K562 (cell line): ENCODE data around the gene TTLL3. TPM values are rescaled to one million over a fixed set of nuclear protein-coding genes. Genes with fewer than 3 reads are reported as not detected.

Experiments
- CBFA2T2 ChIP-seq: fragments of 450-650 bp; conservative IDR thresholded peaks from 2 replicates; pipeline ENCODE4 v1.6.1; 2017; ENCODE audit warnings: mild to moderate bottlenecking
- CREB5 ChIP-seq: fragments of 250-450 bp; sonication (Bioruptor Pico); IDR thresholded peaks from 2 replicates; pipeline ENCODE4 v1.5.0; 2020; ENCODE audit warnings: mild to moderate bottlenecking
- EGR1 ChIP-seq: fragments of 450-650 bp; conservative IDR thresholded peaks from 2 replicates; pipeline ENCODE4 v1.6.1; 2017; ENCODE audit warnings: mild to moderate bottlenecking
- ETV6 ChIP-seq, 3 experiments: fragments of 150-350 bp in 1 of 3; sonication (generic) in 1 of 3; formaldehyde crosslinking in 1 of 3; IDR thresholded peaks; 2 replicates each; pipeline versions ENCODE4 v1.6.1 to v1.8.0; 2014 to 2022; ENCODE audit warnings: borderline replicate concordance in 2 of 3, low read depth in 2 of 3, antibody characterized with exemption in 1 of 3, low read length in 1 of 3, mild to moderate bottlenecking in 1 of 3, missing genetic modification reagents in 1 of 3
- IRF9 ChIP-seq: fragments of 450-650 bp; IDR thresholded peaks from 2 replicates; pipeline ENCODE4 v1.6.1; 2016; ENCODE audit warnings: missing biosample characterization, missing genetic modification characterization
- KAT7 ChIP-seq: sonication (generic); formaldehyde crosslinking; IDR thresholded peaks from 2 replicates; pipeline ENCODE4 v1.8.0; 2022; ENCODE audit warnings: missing genetic modification reagents, mild to moderate bottlenecking, borderline replicate concordance
- KLF1 ChIP-seq: fragments of 450-650 bp; IDR thresholded peaks from 2 replicates; pipeline ENCODE4 v1.6.1; 2016; ENCODE audit warnings: missing genetic modification characterization, missing compliant biosample characterization
- KLF10 ChIP-seq: fragments of 250-450 bp; sonication (Bioruptor Pico); IDR thresholded peaks from 2 replicates; pipeline ENCODE4 v1.6.1; 2021; ENCODE audit warnings: matching md5 sums
- KLF16 ChIP-seq: IDR thresholded peaks from 2 replicates; pipeline ENCODE4 v1.6.1; 2016; ENCODE audit warnings: antibody characterized with exemption
- MTA1 ChIP-seq: fragments of 450-650 bp; IDR thresholded peaks from 2 replicates; pipeline ENCODE4 v1.6.1; 2017; ENCODE audit warnings: borderline replicate concordance
- NFYB ChIP-seq: IDR thresholded peaks from 2 replicates; pipeline ENCODE4 v1.6.1; 2011; ENCODE audit warnings: mild to moderate bottlenecking, moderate library complexity; ENCODE audit not compliant: insufficient read length; ENCODE audit errors: extremely low read depth
- PHB2 ChIP-seq: fragments of 450-650 bp; IDR thresholded peaks from 2 replicates; pipeline ENCODE4 v1.6.1; 2017; ENCODE audit warnings: low read depth
- PHF21A ChIP-seq: fragments of 450-650 bp; IDR thresholded peaks from 2 replicates; pipeline ENCODE4 v1.6.1; 2017; ENCODE audit warnings: low read depth, borderline replicate concordance
- PHF8 ChIP-seq: fragments of 200-600 bp; sonication (generic); IDR thresholded peaks from 2 replicates; pipeline ENCODE4 v1.6.1; 2012; ENCODE audit warnings: mixed run types, mild to moderate bottlenecking, inconsistent platforms, low read length, moderate library complexity, borderline replicate concordance
- RAD21 ChIP-seq, 2 experiments: fragments of 250-450 bp in 1 of 2; fragments of 450-650 bp in 1 of 2; sonication (Bioruptor Pico) in 1 of 2; formaldehyde crosslinking in 1 of 2; IDR thresholded peaks in 1 of 2; conservative IDR thresholded peaks in 1 of 2; 2 replicates each; pipeline versions ENCODE4 v1.4.0 to v1.8.0; 2020 to 2022; ENCODE audit warnings: mild to moderate bottlenecking in 2 of 2, moderate library complexity in 1 of 2
- SPI1 ChIP-seq: IDR thresholded peaks from 2 replicates; pipeline ENCODE4 v1.6.1; 2011; ENCODE audit warnings: low read depth, low read length, control low read depth, borderline replicate concordance
- ZBTB1 ChIP-seq: sonication (generic); formaldehyde crosslinking; IDR thresholded peaks from 2 replicates; pipeline ENCODE4 v1.8.1; 2023; ENCODE audit warnings: missing genetic modification reagents, low read depth, mild to moderate bottlenecking, borderline replicate concordance
- ZBTB5 ChIP-seq: fragments of 450-650 bp; IDR thresholded peaks from 2 replicates; pipeline ENCODE4 v1.6.1; 2017; ENCODE audit warnings: antibody characterized with exemption
- ZNF384 ChIP-seq: IDR thresholded peaks from 2 replicates; pipeline ENCODE4 v1.6.1; 2012; ENCODE audit warnings: low read depth, low read length, improper control_type of control experiment
- ZNF699 ChIP-seq: fragments of 250-450 bp; sonication (Bioruptor Pico); IDR thresholded peaks from 2 replicates; pipeline ENCODE4 v1.8.0; 2021; ENCODE audit warnings: mild to moderate bottlenecking, moderate library complexity; ENCODE audit not compliant: insufficient replicate concordance
- polyA plus RNA-seq, 8 experiments: library from polyadenylated mRNA; depleted of rRNA in 4 of 8; stranded (reverse) in 5 of 8; unstranded in 3 of 8; fragments of >200 nt; fragmentation: Nextera tagmentation in 2 of 8; fragmentation: Illumina TruSeq in 1 of 8; extraction: Ambion mirVana in 2 of 8; extraction: Trizol in 1 of 8; gene quantifications; 2 replicates each; pipeline versions ENCODE4 v1.2.1 to v1.2.3, GENCODE V29; 2011 to 2014; ENCODE audit warnings: inconsistent platforms in 1 of 8, missing spikeins in 1 of 8
- total RNA-seq, 7 experiments: library from RNA; depleted of rRNA in 6 of 7; stranded (reverse); fragments of >200 nt in 6 of 7; fragmentation: Illumina TruSeq in 2 of 7; extraction: Trizol in 2 of 7; gene quantifications; 2 replicates each; pipeline versions ENCODE4 v1.2.1 to v1.2.3, GENCODE V29; 2011 to 2021; ENCODE audit warnings: low replicate concordance in 1 of 7
- TF ChIP-seq, protein P1 (sequence below): sonication (generic); IDR thresholded peaks from 2 replicates; pipeline ENCODE4 v1.6.1; 2016

Gene TTLL3
- total and polyA plus RNA-seq, 9 of the 15 experiments (the other 6 are each of a cell fraction or from before 2014, with no cell fraction given) = 8.9 to 106 (median 33.2) TPM

DNA sequence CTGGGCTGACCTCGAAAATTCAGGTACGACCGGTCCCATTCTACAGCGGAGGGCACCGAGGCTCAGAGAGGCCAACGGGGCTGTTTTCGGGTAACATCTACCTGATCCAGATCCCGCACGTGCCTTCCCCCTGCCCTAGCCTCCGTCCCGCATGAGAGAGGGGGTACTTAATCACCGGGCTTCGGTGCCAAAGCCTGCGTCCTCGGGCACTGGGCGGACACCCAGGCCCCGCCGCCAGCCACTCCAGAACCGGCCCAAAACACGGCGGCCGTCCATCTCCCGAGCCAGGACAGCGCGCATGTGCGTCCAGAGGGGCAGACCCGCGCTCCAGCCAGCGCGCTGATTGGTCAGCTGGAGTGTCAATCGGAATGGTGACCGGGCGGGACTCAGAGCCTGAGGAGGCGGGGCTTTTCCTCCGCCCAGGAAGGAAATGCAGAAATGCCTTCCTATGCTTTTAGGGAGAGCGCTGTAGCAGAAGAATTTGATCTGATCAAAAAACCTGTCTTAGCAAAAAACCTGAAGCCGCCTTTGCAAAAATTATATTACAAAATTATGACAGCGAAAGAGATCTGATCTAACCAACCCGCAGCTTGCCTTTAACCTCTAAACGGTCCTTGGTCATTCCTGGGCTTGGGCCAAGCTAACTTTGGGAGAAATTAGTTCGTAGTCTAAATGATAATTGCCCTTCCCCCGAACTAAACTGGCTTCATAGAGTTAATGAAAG, 33.8 kb downstream of the TTLL3 start, which contains the start of gene RPUSD3 (continued):
- TF ChIP-seq IRF9 (tag) = no peak
- TF ChIP-seq ZBTB5 = no peak
- TF ChIP-seq ETV6 (IDR thresholded peaks at IDR 0.05; ENCODE audit: borderline replicate concordance in 1 of 2, low read depth in 2 of 2, low read length in 1 of 2) = no peak
- no peak for TF ChIP-seq ETV6 (CRISPR knock-in tag; IDR thresholded peaks at IDR 0.05; ENCODE audit: borderline replicate concordance)
- TF ChIP-seq KAT7 (CRISPR knock-in tag) = no peak
- TF ChIP-seq CREB5 (CRISPR knock-in tag) = no peak
- TF ChIP-seq MTA1 = no peak
- TF ChIP-seq ZBTB1 (CRISPR knock-in tag) = no peak; the same call in 1 of the 2 replicates
- no peak for TF ChIP-seq ZNF384
- TF ChIP-seq KLF16 = no peak
- TF ChIP-seq PHB2 = no peak
- no peak for TF ChIP-seq EGR1
- TF ChIP-seq, protein P1, sequence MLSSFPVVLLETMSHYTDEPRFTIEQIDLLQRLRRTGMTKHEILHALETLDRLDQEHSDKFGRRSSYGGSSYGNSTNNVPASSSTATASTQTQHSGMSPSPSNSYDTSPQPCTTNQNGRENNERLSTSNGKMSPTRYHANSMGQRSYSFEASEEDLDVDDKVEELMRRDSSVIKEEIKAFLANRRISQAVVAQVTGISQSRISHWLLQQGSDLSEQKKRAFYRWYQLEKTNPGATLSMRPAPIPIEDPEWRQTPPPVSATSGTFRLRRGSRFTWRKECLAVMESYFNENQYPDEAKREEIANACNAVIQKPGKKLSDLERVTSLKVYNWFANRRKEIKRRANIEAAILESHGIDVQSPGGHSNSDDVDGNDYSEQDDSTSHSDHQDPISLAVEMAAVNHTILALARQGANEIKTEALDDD = no peak; the same call in 1 of the 2 replicates
- TF ChIP-seq CBFA2T2 = no peak
- TF ChIP-seq RAD21 (CRISPR knock-in tag; conservative IDR thresholded peaks at IDR 0.05 in 1 of 2, IDR thresholded peaks at IDR 0.05 in 1 of 2) = no peak
- peak; percentile 93 for TF ChIP-seq PHF8
- TF ChIP-seq NFYB = peak; percentile 88
- TF ChIP-seq ZNF699 (CRISPR knock-in tag) = no peak
- no peak for TF ChIP-seq KLF1
- TF ChIP-seq PHF21A = no peak
- TF ChIP-seq KLF10 (CRISPR knock-in tag) = no peak
- peak; percentile 82 for TF ChIP-seq SPI1
